DMS 273 (cell line): Measurements from ENCODE around the gene DEXI.
A peak's percentile ranks its signal among the peaks of the same experiment; 100 is the strongest.

Source experiments
- DNase-seq: peaks from one replicate; lab custom pipeline; 2025; ENCODE audit not compliant: unreplicated experiment; lab: John Stamatoyannopoulos, UW

The DEXI gene

GRCh38 chr16:10942352-10943063, at the start of gene DEXI:
TSS of gene DEXI (minus strand) at chr16:10942468. CDS start at chr16:10942005, 463 bp downstream.
- peak; percentile 98 for DNase-seq

GRCh38 chr16:10990378-10990777, 48.1 kb upstream of the DEXI start:
- no peak for DNase-seq

- no peak for DNase-seq
These were observed 47.3 kb upstream of the DEXI start for GRCh38 chr16:10989559-10989958.

GRCh38 chr16:10988879-10989278, 46.6 kb upstream of the DEXI start:
- no peak for DNase-seq

- DNase-seq = peak; percentile 32
These were observed 46.0 kb upstream of the DEXI start for GRCh38 chr16:10988164-10988803.

- no peak for DNase-seq
These were observed 45.3 kb upstream of the DEXI start for GRCh38 chr16:10987361-10988163.

GRCh38 chr16:10984509-10984908, 42.2 kb upstream of the DEXI start:
- no peak for DNase-seq

GRCh38 chr16:10983159-10983558, 40.9 kb upstream of the DEXI start:
- DNase-seq = peak; percentile 10

- DNase-seq = no peak
These were observed 40.3 kb upstream of the DEXI start for GRCh38 chr16:10982465-10983150.

- DNase-seq = peak; percentile 43
These were observed 39.5 kb upstream of the DEXI start for GRCh38 chr16:10981697-10982216.

- no peak for DNase-seq
These were observed 38.5 kb upstream of the DEXI start for GRCh38 chr16:10980813-10981212.

GRCh38 chr16:10979717-10980601, 37.7 kb upstream of the DEXI start:
- DNase-seq = no peak

GRCh38 chr16:10978871-10979446, 36.7 kb upstream of the DEXI start:
- no peak for DNase-seq

GRCh38 chr16:10978124-10978523, 35.9 kb upstream of the DEXI start:
- DNase-seq = no peak

GRCh38 chr16:10976634-10977033, 34.4 kb upstream of the DEXI start:
- no peak for DNase-seq

- no peak for DNase-seq
These were observed 30.7 kb upstream of the DEXI start for GRCh38 chr16:10972819-10973464.

GRCh38 chr16:10972108-10972818, 30.0 kb upstream of the DEXI start:
- no peak for DNase-seq

- DNase-seq = peak; percentile 86
These were observed 29.3 kb upstream of the DEXI start for GRCh38 chr16:10971560-10971961.

- DNase-seq = no peak
These were observed 27.8 kb upstream of the DEXI start for GRCh38 chr16:10970065-10970464.
